Measurements from ENCODE around the gene SH3BP4. TPM values are rescaled to one million over a fixed set of nuclear protein-coding genes. Genes with fewer than 3 reads are reported as not detected.

The SH3BP4 gene
- total and polyA plus RNA-seq, 2 of the 13 experiments (the other 11 are each of a cell fraction or from before 2014, with no cell fraction given), result 34.6 to 99.1 TPM

DNA sequence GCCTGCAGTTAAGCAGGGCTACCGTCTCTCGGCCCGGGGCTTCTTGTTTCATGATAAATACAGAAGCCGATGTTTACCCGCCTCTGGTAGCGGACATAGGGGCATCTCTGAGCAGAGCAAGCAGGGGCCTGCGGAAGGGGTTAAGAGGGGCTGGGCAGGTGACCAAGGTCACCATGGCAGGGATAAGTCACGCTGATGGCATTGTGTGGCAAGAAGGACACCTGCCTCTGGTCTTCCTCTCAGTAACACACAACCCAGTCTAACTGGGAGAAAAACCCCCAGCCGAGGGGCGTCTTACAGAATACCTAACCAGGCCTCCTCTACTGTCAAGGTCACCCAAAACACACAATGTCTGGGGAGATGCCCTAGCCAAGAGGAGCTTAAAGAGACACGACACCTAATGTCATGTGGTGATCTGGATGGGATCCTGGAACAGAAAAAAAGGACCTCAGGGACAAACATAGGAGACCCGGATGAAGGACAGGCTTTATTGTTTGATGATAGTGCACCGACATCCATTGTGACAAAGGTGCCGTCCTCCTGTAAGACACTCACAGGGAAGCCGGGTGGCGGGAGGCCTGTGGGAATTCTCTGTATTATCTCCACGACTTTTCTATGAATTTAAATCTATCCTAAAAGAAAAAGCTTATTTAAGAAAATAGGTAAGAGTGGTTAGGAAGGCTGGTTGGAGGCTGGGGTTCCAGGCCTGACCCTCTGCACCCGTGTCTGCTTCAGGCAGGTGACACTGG is 24.8 kb downstream of the SH3BP4 start (continued):
- TF ChIP-seq, protein P1, sequence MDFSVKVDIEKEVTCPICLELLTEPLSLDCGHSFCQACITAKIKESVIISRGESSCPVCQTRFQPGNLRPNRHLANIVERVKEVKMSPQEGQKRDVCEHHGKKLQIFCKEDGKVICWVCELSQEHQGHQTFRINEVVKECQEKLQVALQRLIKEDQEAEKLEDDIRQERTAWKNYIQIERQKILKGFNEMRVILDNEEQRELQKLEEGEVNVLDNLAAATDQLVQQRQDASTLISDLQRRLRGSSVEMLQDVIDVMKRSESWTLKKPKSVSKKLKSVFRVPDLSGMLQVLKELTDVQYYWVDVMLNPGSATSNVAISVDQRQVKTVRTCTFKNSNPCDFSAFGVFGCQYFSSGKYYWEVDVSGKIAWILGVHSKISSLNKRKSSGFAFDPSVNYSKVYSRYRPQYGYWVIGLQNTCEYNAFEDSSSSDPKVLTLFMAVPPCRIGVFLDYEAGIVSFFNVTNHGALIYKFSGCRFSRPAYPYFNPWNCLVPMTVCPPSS (IDR thresholded peaks at IDR 0.05), result no peak
- TF ChIP-seq ZNF160 (CRISPR knock-in tag; IDR thresholded peaks at IDR 0.05) (no peak), RFXAP (CRISPR knock-in tag; IDR thresholded peaks at IDR 0.05; ENCODE audit: borderline replicate concordance) (peak; percentile 37; the same call in 1 of the 2 replicates), ZBTB8A (CRISPR knock-in tag; IDR thresholded peaks at IDR 0.05; ENCODE audit: borderline replicate concordance, low read depth) (no peak), ZNF766 (CRISPR knock-in tag; IDR thresholded peaks at IDR 0.05; ENCODE audit: borderline replicate concordance) (no peak), HNF4G (IDR thresholded peaks at IDR 0.05; ENCODE audit: borderline replicate concordance, low read depth, low read length) (no peak), HNF4G (CRISPR knock-in tag; IDR thresholded peaks at IDR 0.05; ENCODE audit: borderline replicate concordance, low read depth) (no peak), FOXA3 (CRISPR knock-in tag; IDR thresholded peaks at IDR 0.05) (peak; percentile 47), ZBTB7B (CRISPR knock-in tag; IDR thresholded peaks at IDR 0.05) (peak; percentile 84), MIXL1 (CRISPR knock-in tag; IDR thresholded peaks at IDR 0.05) (no peak), KDM6A (CRISPR knock-in tag; IDR thresholded peaks at IDR 0.05; ENCODE audit: low read depth) (no peak), MED13 (CRISPR knock-in tag; IDR thresholded peaks at IDR 0.05) (peak; percentile 15; the same call in 1 of the 2 replicates), SMAD9 (CRISPR knock-in tag; IDR thresholded peaks at IDR 0.05) (no peak), ZNF816 (CRISPR knock-in tag; IDR thresholded peaks at IDR 0.05; ENCODE audit: borderline replicate concordance) (no peak; the same call in 1 of the 2 replicates), GATAD2A (CRISPR knock-in tag; IDR thresholded peaks at IDR 0.05) (peak; percentile 87), NR2C2 (CRISPR knock-in tag; IDR thresholded peaks at IDR 0.05; ENCODE audit: borderline replicate concordance) (peak; percentile 15; the same call in 1 of the 2 replicates), SAP130 (CRISPR knock-in tag; IDR thresholded peaks at IDR 0.05; ENCODE audit: low read depth) (peak; percentile 40; the same call in 1 of the 2 replicates), ZEB1 (IDR thresholded peaks at IDR 0.05; ENCODE audit: insufficient replicate concordance, low read depth) (peak; percentile 51)
- TF ChIP-seq, protein P2, sequence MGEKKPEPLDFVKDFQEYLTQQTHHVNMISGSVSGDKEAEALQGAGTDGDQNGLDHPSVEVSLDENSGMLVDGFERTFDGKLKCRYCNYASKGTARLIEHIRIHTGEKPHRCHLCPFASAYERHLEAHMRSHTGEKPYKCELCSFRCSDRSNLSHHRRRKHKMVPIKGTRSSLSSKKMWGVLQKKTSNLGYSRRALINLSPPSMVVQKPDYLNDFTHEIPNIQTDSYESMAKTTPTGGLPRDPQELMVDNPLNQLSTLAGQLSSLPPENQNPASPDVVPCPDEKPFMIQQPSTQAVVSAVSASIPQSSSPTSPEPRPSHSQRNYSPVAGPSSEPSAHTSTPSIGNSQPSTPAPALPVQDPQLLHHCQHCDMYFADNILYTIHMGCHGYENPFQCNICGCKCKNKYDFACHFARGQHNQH (CRISPR knock-in tag; IDR thresholded peaks at IDR 0.05), result no peak
- TF ChIP-seq, protein P3, sequence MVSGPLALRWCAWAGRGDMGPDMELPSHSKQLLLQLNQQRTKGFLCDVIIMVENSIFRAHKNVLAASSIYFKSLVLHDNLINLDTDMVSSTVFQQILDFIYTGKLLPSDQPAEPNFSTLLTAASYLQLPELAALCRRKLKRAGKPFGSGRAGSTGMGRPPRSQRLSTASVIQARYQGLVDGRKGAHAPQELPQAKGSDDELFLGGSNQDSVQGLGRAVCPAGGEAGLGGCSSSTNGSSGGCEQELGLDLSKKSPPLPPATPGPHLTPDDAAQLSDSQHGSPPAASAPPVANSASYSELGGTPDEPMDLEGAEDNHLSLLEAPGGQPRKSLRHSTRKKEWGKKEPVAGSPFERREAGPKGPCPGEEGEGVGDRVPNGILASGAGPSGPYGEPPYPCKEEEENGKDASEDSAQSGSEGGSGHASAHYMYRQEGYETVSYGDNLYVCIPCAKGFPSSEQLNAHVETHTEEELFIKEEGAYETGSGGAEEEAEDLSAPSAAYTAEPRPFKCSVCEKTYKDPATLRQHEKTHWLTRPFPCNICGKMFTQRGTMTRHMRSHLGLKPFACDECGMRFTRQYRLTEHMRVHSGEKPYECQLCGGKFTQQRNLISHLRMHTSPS (CRISPR knock-in tag; IDR thresholded peaks at IDR 0.05; ENCODE audit: low read depth), result peak; percentile 85
- TF ChIP-seq, protein P4, sequence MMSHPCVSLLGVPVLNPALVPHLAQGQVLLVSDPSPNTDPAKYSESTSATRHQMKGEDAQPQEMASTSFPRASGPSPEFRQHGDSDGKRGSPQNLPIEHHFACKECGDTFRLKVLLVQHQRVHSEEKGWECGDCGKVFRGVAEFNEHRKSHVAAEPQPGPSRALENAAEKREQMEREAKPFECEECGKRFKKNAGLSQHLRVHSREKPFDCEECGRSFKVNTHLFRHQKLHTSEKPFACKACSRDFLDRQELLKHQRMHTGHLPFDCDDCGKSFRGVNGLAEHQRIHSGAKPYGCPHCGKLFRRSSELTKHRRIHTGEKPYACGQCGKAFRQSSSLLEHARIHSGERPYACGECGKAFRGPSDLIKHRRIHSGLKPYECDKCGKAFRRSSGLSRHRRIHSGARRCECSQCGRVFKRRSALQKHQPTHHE (CRISPR knock-in tag; IDR thresholded peaks at IDR 0.05; ENCODE audit: borderline replicate concordance), result no peak
- TF ChIP-seq, protein P5, sequence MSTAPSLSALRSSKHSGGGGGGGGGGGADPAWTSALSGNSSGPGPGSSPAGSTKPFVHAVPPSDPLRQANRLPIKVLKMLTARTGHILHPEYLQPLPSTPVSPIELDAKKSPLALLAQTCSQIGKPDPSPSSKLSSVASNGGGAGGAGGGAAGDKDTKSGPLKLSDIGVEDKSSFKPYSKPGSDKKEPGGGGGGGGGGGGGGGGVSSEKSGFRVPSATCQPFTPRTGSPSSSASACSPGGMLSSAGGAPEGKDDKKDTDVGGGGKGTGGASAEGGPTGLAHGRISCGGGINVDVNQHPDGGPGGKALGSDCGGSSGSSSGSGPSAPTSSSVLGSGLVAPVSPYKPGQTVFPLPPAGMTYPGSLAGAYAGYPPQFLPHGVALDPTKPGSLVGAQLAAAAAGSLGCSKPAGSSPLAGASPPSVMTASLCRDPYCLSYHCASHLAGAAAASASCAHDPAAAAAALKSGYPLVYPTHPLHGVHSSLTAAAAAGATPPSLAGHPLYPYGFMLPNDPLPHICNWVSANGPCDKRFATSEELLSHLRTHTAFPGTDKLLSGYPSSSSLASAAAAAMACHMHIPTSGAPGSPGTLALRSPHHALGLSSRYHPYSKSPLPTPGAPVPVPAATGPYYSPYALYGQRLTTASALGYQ (CRISPR knock-in tag; IDR thresholded peaks at IDR 0.05), result peak; percentile 41; the same call in 1 of the 2 replicates

Measured in HepG2 (cell line).